GM23338 (cell line): ENCODE results near the gene PIANP. TPM values are rescaled to one million over a fixed set of nuclear protein-coding genes. Genes with fewer than 3 reads are reported as not detected.

ENCODE experiments used
- ATAC-seq: fragments of 200-7000 bp; cut with Tn5 transposase; 3 replicates; pipeline ENCODE4 v1.9.1; 2020
- DNase-seq: peaks from one replicate; pipeline ENCODE4 v3.0.0-alpha.2; 2015; ENCODE audit warnings: low spot score
- H2AFZ ChIP-seq: fragments of 200-600 bp; sonication (generic); 2 replicates; pipeline ENCODE4 v1.8.0; 2016; ENCODE audit warnings: antibody characterized with exemption, mild to moderate bottlenecking, moderate library complexity
- H3F3A ChIP-seq: fragments of 200-600 bp; sonication (generic); replicated peaks from 2 replicates; pipeline ENCODE4 v1.8.0; 2017; ENCODE audit warnings: antibody characterized with exemption, mixed run types, low read depth
- H3K27ac ChIP-seq: fragments of 200-600 bp; sonication (generic); 2 replicates; pipeline ENCODE4 v1.6.1; 2016; ENCODE audit warnings: low read depth
- H3K27me3 ChIP-seq: fragments of 200-600 bp; sonication (generic); 2 replicates; pipeline ENCODE4 v1.8.0; 2016; ENCODE audit warnings: mild to moderate bottlenecking, mixed run types, moderate library complexity; ENCODE audit not compliant: insufficient read depth
- H3K36me3 ChIP-seq: fragments of 200-600 bp; sonication (generic); 2 replicates; pipeline ENCODE4 v1.8.0; 2016; ENCODE audit warnings: mild to moderate bottlenecking; ENCODE audit not compliant: insufficient read depth
- H3K4me1 ChIP-seq: fragments of 200-600 bp; sonication (generic); 2 replicates; pipeline ENCODE4 v1.8.0; 2016; ENCODE audit warnings: mild to moderate bottlenecking, moderate library complexity; ENCODE audit not compliant: insufficient read depth
- H3K4me2 ChIP-seq: fragments of 200-600 bp; sonication (generic); 2 replicates; pipeline ENCODE4 v1.7.1; 2017; ENCODE audit warnings: mixed run types
- H3K4me3 ChIP-seq: fragments of 200-600 bp; sonication (generic); 2 replicates; pipeline ENCODE4 v1.6.1; 2016; ENCODE audit warnings: mixed run types
- H3K79me2 ChIP-seq: fragments of 200-600 bp; sonication (generic); replicated peaks from 2 replicates; pipeline ENCODE4 v1.8.0; 2017; ENCODE audit warnings: mild to moderate bottlenecking; ENCODE audit not compliant: insufficient read depth
- H3K9me2 ChIP-seq: fragments of 200-600 bp; sonication (generic); 2 replicates; pipeline ENCODE4 v1.8.0; 2017; ENCODE audit not compliant: insufficient read depth
- H4K20me1 ChIP-seq: fragments of 200-600 bp; sonication (generic); replicated peaks from 2 replicates; pipeline ENCODE4 v1.8.0; 2017; ENCODE audit warnings: mild to moderate bottlenecking; ENCODE audit not compliant: insufficient read depth
- H3K27ac Mint-ChIP-seq: 2 replicates; pipeline ENCODE4 v1.8.0; 2020; ENCODE audit warnings: inconsistent platforms, mild to moderate bottlenecking, moderate library complexity, mixed read lengths
- H3K27me3 Mint-ChIP-seq: 3 replicates; pipeline ENCODE4 v1.8.0; 2022; ENCODE audit warnings: low read depth, mild to moderate bottlenecking, moderate library complexity, mixed read lengths, inconsistent platforms; ENCODE audit not compliant: insufficient read depth, poor library complexity
- H3K36me3 Mint-ChIP-seq: 3 replicates; pipeline ENCODE4 v1.8.0; 2021; ENCODE audit warnings: low read depth, mild to moderate bottlenecking, inconsistent platforms, moderate library complexity, mixed read lengths
- H3K4me1 Mint-ChIP-seq: 3 replicates; pipeline ENCODE4 v1.8.0; 2020; ENCODE audit warnings: mild to moderate bottlenecking, inconsistent platforms, mixed read lengths
- H3K4me3 Mint-ChIP-seq: 3 replicates; pipeline ENCODE4 v1.8.0; 2021; ENCODE audit warnings: moderate library complexity, mild to moderate bottlenecking, inconsistent platforms, mixed read lengths
- H3K9me3 Mint-ChIP-seq: 3 replicates; pipeline ENCODE4 v1.8.0; 2020; ENCODE audit warnings: moderate library complexity, mild to moderate bottlenecking, inconsistent platforms, mixed read lengths
- CREB1 ChIP-seq: fragments of 250-450 bp; sonication (Bioruptor Pico); IDR thresholded peaks from 2 replicates; pipeline ENCODE4 v1.5.0; 2020; ENCODE audit warnings: low read depth, mild to moderate bottlenecking, moderate library complexity
- CTCF ChIP-seq, 2 experiments: fragments of 200-600 bp in 1 of 2; sonication (generic) in 1 of 2; conservative IDR thresholded peaks; 2 replicates each; pipeline versions ENCODE4 v1.5.1 to v1.6.1; 2016 to 2017; ENCODE audit warnings: antibody characterized with exemption in 2 of 2, low read depth in 2 of 2, mild to moderate bottlenecking in 2 of 2, moderate library complexity in 1 of 2
- EZH2 ChIP-seq: fragments of 200-600 bp; sonication (generic); IDR thresholded peaks from one replicate; pipeline ENCODE4 v1.8.0; 2017; ENCODE audit warnings: antibody characterized with exemption, mild to moderate bottlenecking, low read depth; ENCODE audit not compliant: unreplicated experiment
- NANOG ChIP-seq: IDR thresholded peaks from 2 replicates; pipeline ENCODE4 v1.6.1; 2016; ENCODE audit warnings: antibody characterized with exemption, borderline replicate concordance
- STAT1 ChIP-seq: IDR thresholded peaks from one replicate; pipeline ENCODE4 v1.6.1; 2016; ENCODE audit warnings: antibody characterized with exemption; ENCODE audit not compliant: unreplicated experiment
- ZNF462 ChIP-seq: fragments of 250-450 bp; sonication (Bioruptor Pico); IDR thresholded peaks from 2 replicates; pipeline ENCODE4 v1.5.0; 2020; ENCODE audit warnings: mild to moderate bottlenecking, moderate library complexity
- polyA plus RNA-seq: library from polyadenylated mRNA; unstranded; fragments of >200 nt; fragmentation: Nextera tagmentation; extraction: Ambion mirVana; gene quantifications from 2 replicates; pipeline ENCODE4 v1.2.1, GENCODE V29; 2016
- total RNA-seq: library from RNA; depleted of rRNA; stranded (reverse); fragments of >200 nt; shearing (Covaris generic); gene quantifications from 2 replicates; pipeline ENCODE4 v1.2.3, GENCODE V29; 2014

The PIANP gene
- total and polyA plus RNA-seq, 2 experiments from 2014 or later, result 2.2 to 6.4 TPM

GRCh38 chr12:6695313-6696045, 5.1 kb downstream of the PIANP start:
- Histone ChIP-seq H3K79me2 (peaks cover 3% of the 10 kb centered on the region; the same call in 1 of the 2 replicates), H3K4me1 (peaks cover 16% of the 10 kb centered on the region), H3K9me2 (no peaks in the 10 kb centered on the region), H4K20me1 (no peaks in the 10 kb centered on the region), H3K27me3 (peaks cover 11% of the 10 kb centered on the region; the same call in 1 of the 2 replicates), H2AFZ (no peak overlapping the region), H3K4me2 (no peak overlapping the region), H3F3A (peaks cover 3% of the 10 kb centered on the region; the same call in 1 of the 2 replicates), H3K4me3 (no peak overlapping the region), H3K36me3 (no peaks in the 10 kb centered on the region), H3K27ac (no peak overlapping the region)
- no peak for DNase-seq
- Mint-ChIP-seq H3K4me3 (no peak overlapping the region; the same call in 2 of the 3 replicates), H3K36me3 (peaks cover 6% of the 10 kb centered on the region; the same call in 2 of the 3 replicates), H3K9me3 (no peaks in the 10 kb centered on the region), H3K27ac (no peak overlapping the region), H3K27me3 (peaks cover 14% of the 10 kb centered on the region), H3K4me1 (peaks cover 33% of the 10 kb centered on the region)
- ATAC-seq, result no peak
- TF ChIP-seq STAT1 (no peak), ZNF462 (CRISPR knock-in tag) (no peak), EZH2 (no peak), CREB1 (CRISPR knock-in tag) (no peak), NANOG (no peak), CTCF (conservative IDR thresholded peaks at IDR 0.05; ENCODE audit: low read depth in 2 of 2) (no peak)
